ENCODE results near the gene C4orf36. TPM values are rescaled to one million over a fixed set of nuclear protein-coding genes. Genes with fewer than 3 reads are reported as not detected.

C4orf36 gene, protein sequence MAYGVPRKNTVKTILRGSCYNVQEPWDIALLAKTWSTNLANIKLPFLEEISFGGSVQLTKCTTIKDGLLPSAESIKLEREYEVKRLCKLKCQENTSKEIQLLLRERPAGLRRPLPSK
- under 1 TPM in 1 of 2 experiments, not detected in 1; 0.44 TPM for total RNA-seq

DNA sequence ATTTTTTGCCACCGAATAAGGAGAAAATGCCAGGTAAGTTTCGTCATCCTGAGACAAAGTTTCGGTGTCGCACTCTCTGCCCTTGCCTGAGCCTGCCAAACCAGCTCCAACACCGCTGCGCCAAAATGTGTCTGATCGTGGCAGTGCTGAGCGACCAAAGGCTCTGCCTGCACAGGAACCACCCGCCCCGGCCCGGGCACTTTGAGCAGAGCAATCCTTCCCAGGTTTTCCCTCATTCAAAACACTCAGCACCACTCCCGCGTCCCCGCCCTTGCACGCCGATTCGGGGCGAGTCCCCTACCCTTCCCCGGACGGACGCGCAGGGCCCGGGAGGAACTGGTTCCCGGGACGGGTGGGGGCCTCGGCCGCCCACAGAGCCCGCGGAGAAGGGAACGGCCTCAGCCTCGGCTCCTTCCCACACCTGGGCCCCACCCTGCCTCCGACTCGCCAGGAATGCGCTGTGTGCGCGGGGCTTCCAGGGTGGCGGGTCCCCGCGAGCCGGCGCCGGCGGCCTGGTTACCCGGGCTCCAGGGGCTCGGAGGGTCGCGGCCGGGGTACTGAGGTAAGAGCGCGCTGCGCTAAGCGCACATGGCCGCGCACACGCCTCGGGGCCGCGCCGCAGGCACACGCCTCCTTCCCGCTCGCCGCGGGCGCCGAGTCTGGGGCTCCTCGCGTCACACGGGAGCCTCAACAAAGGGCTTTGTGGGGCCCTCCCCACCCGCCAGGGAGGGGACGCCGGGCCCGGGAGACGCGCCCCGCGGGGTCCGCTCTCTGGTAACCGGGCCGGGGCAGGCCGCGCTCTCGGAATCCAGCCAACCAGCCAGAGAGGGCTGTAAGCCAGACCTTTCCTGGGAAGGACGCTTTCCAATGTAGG is at the start of gene C4orf36:
Gene C4orf36 (minus strand): TSS at position 661 of the 874 bp plus-strand sequence. CDS start 902 bp downstream, outside the sequence.
- Mint-ChIP-seq H3K9me3 (no peaks in the 10 kb centered on the region), H3K27me3 (peaks cover 25% of the 10 kb centered on the region), H3K4me3 (peak within 1 kb of the TSS; percentile 76), H3K36me3 (no peaks in the 10 kb centered on the region), H3K4me1 (peaks cover 5% of the 10 kb centered on the region), H3K27ac (no peak within 1 kb of the TSS)
- peak; percentile 58 for DNase-seq
- POLR2A ChIA-PET, result no interaction called here
- ATAC-seq (ENCODE audit: low read depth), result peak; percentile 76

DNA sequence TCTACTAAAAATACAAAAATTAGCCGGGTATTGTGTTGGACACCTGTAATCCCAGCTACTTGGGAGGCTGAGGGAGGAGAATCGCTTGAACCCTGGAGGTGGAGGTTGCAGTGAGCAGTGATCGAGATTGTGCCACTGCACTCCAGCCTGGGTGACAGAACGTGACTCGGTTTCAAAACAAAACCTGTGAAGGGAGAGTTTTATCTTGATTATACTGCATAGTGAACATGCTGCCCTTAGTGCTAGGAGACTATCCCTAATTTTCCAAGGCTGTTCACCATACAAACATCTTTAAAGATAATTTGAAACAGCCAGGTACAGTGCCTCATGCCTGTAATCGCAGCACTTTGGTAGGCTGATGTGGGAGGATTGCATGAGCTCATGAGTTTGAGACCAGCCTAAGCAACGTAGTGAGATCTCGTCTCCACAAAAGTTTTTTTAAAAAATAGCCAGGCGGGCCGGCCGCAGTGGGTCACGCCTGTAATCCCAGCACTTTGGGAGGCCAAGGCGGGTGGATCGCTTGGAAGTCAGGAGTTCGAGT is 48.8 kb upstream of the C4orf36 start:
- Mint-ChIP-seq H3K4me3 (no peak overlapping the region), H3K36me3 (peaks cover 3% of the 10 kb centered on the region), H3K27me3 (no peaks in the 10 kb centered on the region), H3K4me1 (peaks cover 35% of the 10 kb centered on the region), H3K27ac (no peak overlapping the region), H3K9me3 (no peaks in the 10 kb centered on the region)
- POLR2A ChIA-PET, result interaction anchor here (1.7 kb wide), 1 partner anchor 65 kb away, joined by 6 read pairs; no protein-coding TSS in a partner anchor
- ATAC-seq (ENCODE audit: low read depth) (no peak), DNase-seq (no peak)

DNA sequence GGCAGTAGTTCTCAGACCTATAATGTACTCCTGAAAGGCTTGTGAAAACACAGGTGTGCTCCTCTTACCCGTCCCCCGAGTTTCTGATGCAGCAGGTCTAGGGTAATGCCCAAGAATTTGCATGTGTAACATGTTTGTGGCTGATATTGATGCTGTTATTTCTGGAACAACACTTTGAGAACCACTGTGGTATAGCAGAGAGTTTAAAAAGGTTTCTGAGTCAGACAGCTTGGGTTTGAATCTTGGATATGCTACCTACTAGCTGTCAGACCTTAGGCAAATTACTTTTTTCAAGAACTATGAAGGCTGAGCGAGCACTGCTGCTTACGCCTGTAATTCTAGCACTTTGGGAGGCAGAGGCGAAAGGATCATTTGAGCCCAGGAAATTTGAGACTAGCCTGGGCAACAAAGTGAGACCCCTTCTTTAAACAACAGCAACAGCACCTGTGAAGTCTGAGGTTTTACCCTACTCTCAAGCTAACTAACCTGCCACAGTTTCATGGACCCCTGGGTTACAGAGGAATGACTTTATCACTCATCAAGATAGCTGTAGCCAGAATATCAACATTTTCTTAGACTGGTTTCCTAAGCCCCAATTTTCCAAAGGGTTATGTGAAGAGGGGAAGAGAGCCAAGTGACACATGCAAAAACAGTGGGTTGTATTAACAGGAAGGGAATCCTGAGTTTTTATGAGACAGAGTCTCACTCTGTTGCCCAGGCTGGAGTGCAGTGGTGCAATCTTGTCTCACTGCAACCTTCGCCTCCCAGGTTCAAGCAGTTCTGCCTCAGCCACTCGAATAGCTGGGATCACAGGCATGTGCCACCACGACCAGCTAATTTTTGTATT is 47.7 kb upstream of the C4orf36 start:
- POLR2A ChIA-PET, result interaction anchor here (1.0 to 2.5 kb wide), 3 partner anchors 11 to 67 kb away, joined by 3 to 24 read pairs (median 6); no protein-coding TSS in a partner anchor
- Mint-ChIP-seq H3K9me3 (no peaks in the 10 kb centered on the region), H3K4me3 (peak overlapping the region; percentile 33), H3K27me3 (no peaks in the 10 kb centered on the region), H3K27ac (peak overlapping the region; percentile 50), H3K4me1 (peaks cover 35% of the 10 kb centered on the region), H3K36me3 (peaks cover 3% of the 10 kb centered on the region)
- no peak for ATAC-seq (ENCODE audit: low read depth)
- DNase-seq, result no peak

DNA sequence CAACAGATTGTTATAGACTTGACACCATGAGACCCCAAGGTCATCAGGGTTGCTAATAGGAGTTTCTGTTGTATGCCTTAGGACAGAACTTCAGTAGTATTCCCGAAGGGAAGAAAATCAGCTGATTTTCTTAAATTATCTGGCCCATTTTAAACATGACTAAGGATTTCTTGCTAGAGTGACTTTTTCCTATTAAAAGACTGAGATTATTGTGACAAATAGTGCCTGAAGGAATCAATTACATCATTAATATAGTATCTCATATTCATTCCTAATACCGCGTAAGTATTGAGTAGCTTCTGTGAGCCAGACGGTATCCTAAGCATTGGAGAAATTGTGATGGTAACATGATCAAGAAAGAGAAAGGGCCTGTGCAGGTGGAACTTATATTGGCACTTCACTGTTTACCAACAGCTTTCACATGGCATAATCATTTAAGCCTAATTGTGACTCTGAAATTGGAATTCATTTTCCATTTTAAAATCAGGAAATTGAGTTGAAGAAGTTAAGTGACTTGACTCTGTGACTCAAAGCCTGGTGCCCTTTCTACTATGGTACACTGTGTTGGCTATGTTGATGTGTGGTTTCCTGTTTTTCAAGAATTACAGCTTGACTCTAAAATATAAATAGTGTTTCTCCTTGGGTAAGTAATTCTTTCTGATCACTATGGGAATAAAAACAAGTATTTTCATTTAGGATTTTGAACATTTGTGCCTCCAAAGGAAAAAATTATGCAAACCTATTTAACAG is 46.7 kb upstream of the C4orf36 start:
- Mint-ChIP-seq H3K4me1 (peaks cover 34% of the 10 kb centered on the region), H3K9me3 (no peaks in the 10 kb centered on the region), H3K36me3 (peaks cover 3% of the 10 kb centered on the region), H3K27ac (peak overlapping the region; percentile 50), H3K27me3 (no peaks in the 10 kb centered on the region), H3K4me3 (peak overlapping the region; percentile 33)
- POLR2A ChIA-PET, result interaction anchor here (0.6 to 2.5 kb wide), 4 partner anchors 12 to 102 kb away, joined by 3 to 24 read pairs (median 4); no protein-coding TSS in a partner anchor
- ATAC-seq (ENCODE audit: low read depth) (no peak), DNase-seq (no peak)

DNA sequence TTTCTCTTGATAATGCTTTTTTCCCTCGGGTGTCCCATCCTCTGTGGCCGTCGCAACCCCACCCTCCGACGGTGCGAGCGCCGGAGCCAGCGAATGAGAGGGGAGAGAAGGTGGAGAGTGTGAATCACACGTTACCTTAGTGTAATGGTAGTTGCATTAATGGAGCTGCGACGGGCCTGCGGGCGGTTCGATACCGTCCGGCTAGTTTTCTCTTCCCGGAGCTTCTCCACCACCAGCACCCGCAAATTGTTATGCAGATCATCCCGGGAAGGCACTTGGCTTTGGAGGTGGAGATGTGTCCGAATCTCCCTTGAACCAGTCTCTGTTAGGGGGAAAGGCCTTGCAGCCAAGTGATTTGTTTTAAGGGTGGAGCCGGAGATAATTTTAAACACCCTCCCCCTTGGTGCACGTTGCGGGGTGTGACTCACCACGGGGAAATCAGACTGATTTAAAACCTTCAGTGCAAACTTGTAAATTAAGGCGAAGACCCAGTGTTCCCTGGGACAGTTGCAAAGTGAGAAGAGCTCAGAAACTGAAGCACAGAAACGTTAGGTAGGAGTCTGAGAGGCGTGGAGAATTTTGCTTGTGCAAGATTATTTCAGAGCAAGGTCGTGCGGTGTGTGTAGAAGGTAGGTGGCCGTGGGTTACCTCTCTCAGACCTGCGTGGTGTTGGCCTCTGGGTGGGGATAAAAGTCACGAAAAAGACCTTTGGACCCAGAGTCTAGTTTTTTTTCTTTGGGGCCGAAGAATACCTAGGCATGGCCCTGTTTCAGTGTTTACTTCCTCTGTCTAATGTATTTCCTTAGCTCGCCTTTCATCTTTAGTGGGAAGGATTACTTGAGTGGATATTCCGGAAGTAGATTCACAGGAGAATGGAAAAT is 43.9 kb upstream of the C4orf36 start:
- DNase-seq, result peak; percentile 75
- Mint-ChIP-seq H3K27me3 (no peaks in the 10 kb centered on the region), H3K4me1 (peaks cover 38% of the 10 kb centered on the region), H3K36me3 (peaks cover 4% of the 10 kb centered on the region), H3K27ac (peak overlapping the region; percentile 92), H3K4me3 (peak overlapping the region; percentile 91), H3K9me3 (no peaks in the 10 kb centered on the region)
- POLR2A ChIA-PET, result interaction anchor here (1.1 to 2.9 kb wide), 5 partner anchors 13 to 161 kb away, joined by 3 to 111 read pairs (median 9); no protein-coding TSS in a partner anchor
- ATAC-seq (ENCODE audit: low read depth), result peak; percentile 64

DNA sequence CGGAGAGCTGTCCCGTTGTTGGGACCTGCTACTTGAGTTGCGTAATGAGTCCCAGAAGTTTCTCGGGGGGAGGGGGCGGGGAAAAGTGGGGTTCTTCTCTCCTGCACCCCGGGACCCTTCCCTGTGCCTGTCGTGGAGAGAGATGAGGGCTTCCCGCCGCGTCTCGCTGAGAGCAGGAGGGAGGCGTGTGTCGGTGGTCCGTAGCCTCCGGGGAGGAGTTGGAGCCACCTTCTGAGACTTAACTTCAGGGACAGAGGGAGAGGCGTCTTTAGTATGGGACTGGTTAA is 43.3 kb upstream of the C4orf36 start:
- no peak for ATAC-seq (ENCODE audit: low read depth)
- Mint-ChIP-seq H3K9me3 (no peaks in the 10 kb centered on the region), H3K4me1 (peaks cover 38% of the 10 kb centered on the region), H3K27ac (peak overlapping the region; percentile 92), H3K4me3 (peak overlapping the region; percentile 91), H3K27me3 (no peaks in the 10 kb centered on the region), H3K36me3 (peaks cover 7% of the 10 kb centered on the region)
- POLR2A ChIA-PET, result interaction anchor here (0.8 to 2.9 kb wide), 7 partner anchors 13 to 183 kb away, joined by 3 to 111 read pairs (median 4); no protein-coding TSS in a partner anchor
- no peak for DNase-seq

DNA sequence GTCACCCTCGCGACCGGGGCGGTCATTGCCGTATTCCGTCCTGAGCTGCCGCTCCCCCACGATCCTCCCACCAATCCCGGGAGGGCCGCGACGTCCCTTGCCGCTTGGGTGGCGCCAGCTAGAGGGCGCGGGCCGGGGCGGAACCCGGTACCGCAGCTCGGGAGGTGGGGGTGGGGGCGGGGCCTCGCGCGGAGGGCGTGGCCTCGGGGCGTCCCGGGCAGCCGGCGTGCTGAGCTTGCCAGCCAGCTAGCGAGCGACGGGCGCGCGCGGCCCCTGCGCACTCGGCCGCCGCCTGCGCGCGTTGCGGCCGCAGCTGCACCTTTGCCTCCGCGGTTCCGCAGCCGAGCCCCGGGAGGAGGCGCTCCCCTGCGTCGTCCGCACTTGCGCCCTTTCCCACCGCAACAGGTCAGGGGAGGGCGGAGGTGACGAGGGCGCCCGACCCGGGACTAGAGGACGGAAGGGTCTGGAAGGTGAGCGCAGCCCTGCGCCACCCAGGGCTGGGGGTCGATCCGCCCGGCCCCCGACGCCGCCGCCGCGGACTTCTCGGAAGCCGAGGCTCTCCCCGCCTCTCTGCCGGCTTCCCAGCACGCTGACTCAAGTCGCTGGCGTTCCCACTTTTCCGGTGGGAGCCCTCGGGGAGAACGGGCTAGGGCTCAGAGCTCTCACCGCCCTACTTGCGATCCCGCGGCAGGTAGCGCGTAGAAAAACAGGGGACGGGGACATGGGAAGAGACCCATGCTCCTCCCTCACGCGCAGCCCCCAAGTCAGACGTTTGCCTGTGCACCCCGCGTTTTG is 42.7 kb upstream of the C4orf36 start, which contains the start of gene AFF1:
Gene AFF1 (plus strand): TSS at position 241 of the 795 bp plus-strand sequence. CDS start 13,523 bp downstream, outside the sequence.
- Mint-ChIP-seq H3K4me1 (peaks cover 35% of the 10 kb centered on the region), H3K36me3 (peaks cover 6% of the 10 kb centered on the region), H3K27me3 (no peaks in the 10 kb centered on the region), H3K9me3 (no peaks in the 10 kb centered on the region), H3K27ac (peak within 1 kb of the TSS; percentile 92), H3K4me3 (peak within 1 kb of the TSS; percentile 91)
- peak; percentile 88 for DNase-seq
- peak; percentile 80 for ATAC-seq (ENCODE audit: low read depth)
- POLR2A ChIA-PET, result interaction anchor here (0.6 to 2.9 kb wide), 12 partner anchors 12 to 184 kb away, joined by 3 to 111 read pairs (median 4); no protein-coding TSS in a partner anchor

DNA sequence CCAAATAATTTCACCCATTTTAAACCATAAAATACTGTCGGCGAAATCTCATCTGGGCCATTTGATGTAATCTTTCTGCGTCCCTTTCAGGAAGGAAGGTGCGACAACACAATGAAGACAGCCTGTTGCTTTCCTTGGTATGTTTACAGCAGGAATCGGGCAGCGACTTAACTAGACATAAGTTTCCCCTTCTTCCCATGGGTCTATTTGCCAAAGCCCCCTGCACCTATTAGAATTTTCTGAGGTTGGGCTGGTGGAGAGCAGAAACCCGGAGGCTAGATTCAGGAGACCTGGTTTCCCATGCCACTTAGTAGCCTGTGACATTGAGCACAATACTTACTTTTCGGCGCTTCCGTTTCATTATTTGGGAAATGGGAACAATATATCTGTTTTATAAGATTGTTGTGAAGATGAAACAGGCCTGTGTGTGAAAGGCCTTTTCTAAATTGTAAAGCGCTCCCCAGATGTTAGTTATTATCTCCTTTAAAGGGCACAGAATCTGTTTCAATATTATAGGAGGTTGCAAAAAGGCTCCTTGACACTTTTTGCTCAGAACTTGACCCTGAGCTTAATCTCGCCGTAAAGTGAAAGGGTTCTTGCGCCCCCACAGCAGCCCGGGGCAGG is 42.0 kb upstream of the C4orf36 start:
- POLR2A ChIA-PET, result interaction anchor here (0.6 to 2.9 kb wide), 9 partner anchors 12 to 185 kb away, joined by 3 to 111 read pairs (median 4); no protein-coding TSS in a partner anchor
- H3K4me1 Mint-ChIP-seq, result peaks cover 28% of the 10 kb centered on the region
- ATAC-seq (ENCODE audit: low read depth), result no peak

DNA sequence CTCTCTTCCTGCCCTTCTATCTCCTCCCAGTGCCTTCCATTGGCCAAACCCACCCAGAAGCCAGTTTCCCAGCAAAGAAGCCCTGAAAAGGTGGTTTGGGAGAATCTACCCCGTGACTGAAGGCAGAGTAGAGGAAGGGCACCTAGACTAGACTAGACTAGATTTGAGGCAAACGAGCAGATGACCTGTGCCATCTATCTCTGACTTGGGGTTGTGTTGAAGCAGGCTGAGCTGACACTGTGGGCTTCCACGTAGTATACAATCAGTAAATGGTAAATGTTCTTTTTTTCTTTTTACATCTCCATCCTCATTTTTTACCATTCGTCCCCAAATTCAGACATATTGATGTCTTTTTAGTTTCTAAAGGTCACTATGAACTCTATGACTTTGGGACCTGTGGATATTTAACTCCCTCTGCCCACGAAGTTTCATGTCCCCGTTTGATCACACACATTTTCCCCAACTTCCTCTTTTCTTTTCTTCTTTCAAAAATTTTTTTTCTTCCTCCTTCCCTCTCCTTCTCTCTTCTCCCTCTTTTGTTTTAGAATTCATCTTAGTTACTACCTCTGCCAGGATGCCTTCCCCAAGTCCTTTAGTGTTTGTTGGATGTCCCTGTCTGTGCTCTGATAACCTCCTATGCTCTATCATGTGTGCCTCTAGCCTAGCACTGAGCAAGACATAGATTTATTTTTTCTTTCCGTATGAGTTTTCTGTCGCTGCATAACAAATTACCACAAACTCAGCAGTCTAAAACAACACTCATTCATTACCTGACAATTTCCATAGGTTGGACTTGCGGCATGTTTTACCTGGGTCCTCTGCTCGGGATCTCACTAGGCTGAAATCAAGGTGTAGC is 36.4 kb upstream of the C4orf36 start:
- no peak for DNase-seq
- no peaks in the 10 kb centered on the region for H3K27me3 Mint-ChIP-seq
- H3K9me3 Mint-ChIP-seq, result no peaks in the 10 kb centered on the region
- peaks cover 7% of the 10 kb centered on the region for H3K36me3 Mint-ChIP-seq
- POLR2A ChIA-PET, result interaction anchor here (1.1 to 1.7 kb wide), 2 partner anchors 78 to 83 kb away, joined by 3 to 5 read pairs; no protein-coding TSS in a partner anchor
- H3K4me3 Mint-ChIP-seq, result no peak overlapping the region
- H3K27ac Mint-ChIP-seq, result no peak overlapping the region
- H3K4me1 Mint-ChIP-seq, result peaks cover 8% of the 10 kb centered on the region
- no peak for ATAC-seq (ENCODE audit: low read depth)

More for the DNA sequence above, 42.0 kb upstream of the C4orf36 start:
- DNase-seq, result no peak
- peak overlapping the region; percentile 84 for H3K4me3 Mint-ChIP-seq
- peaks cover 6% of the 10 kb centered on the region for H3K36me3 Mint-ChIP-seq
- H3K27ac Mint-ChIP-seq, result peak overlapping the region; percentile 90
- no peaks in the 10 kb centered on the region for H3K9me3 Mint-ChIP-seq
- no peaks in the 10 kb centered on the region for H3K27me3 Mint-ChIP-seq

DNA sequence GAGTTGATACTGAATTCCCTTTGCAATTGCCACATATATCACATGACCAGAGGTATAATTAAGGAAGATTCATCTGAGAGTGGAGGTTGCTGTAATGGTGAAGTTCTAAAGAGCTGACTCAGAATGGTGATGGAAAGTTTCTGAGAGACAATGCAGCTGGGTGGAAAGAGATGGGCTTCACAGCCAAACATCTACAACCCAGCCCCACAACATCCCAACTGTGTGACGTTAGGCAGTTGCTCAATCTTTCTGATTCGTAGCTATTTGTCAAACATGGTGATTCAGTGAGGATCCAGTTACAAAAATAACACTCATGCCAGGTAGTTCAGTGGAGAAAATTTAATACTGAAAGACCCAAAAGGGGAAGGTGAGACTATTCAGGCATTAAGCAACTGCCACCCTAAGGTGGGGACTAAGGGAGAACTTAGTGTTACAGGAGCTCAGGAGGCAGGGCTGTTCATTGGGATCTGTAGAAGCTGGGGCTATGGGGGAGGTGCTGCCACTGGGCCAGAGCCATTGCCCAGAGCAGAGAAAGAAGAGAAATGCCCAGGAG is 35.7 kb upstream of the C4orf36 start:
- Mint-ChIP-seq H3K4me3 (no peak overlapping the region), H3K9me3 (no peaks in the 10 kb centered on the region), H3K27me3 (no peaks in the 10 kb centered on the region), H3K36me3 (peaks cover 7% of the 10 kb centered on the region), H3K4me1 (peaks cover 3% of the 10 kb centered on the region), H3K27ac (no peak overlapping the region)
- POLR2A ChIA-PET, result no interaction called here
- ATAC-seq (ENCODE audit: low read depth) (no peak), DNase-seq (no peak)

All from activated naive CD8-positive, alpha-beta T cell treated with anti-CD3 and anti-CD28 coated beads, Interleukin-2, amount 10 ng/mL, durations not matched to agents 7 days and 5 days (primary cell).